Smooth muscle cell (in vitro differentiated cells): ENCODE measurements around the gene MRPS7. TPM values are rescaled to one million over a fixed set of nuclear protein-coding genes. Genes with fewer than 3 reads are reported as not detected.

Experiments used
- DNase-seq: peaks from one replicate; lab custom pipeline; 2025; ENCODE audit not compliant: unreplicated experiment; lab: John Stamatoyannopoulos, UW
- H2AFZ ChIP-seq: fragments of 200-600 bp; sonication (generic); 2 replicates; pipeline ENCODE4 v1.6.0; 2016; ENCODE audit warnings: antibody characterized with exemption, low read depth, mild to moderate bottlenecking
- H3F3A ChIP-seq: fragments of 200-600 bp; sonication (generic); 2 replicates; pipeline ENCODE4 v1.6.0; 2017; ENCODE audit warnings: antibody characterized with exemption, low read depth
- H3K27ac ChIP-seq: fragments of 200-600 bp; sonication (generic); 2 replicates; pipeline ENCODE4 v1.5.1; 2016; ENCODE audit warnings: low read depth, mild to moderate bottlenecking
- H3K27me3 ChIP-seq: fragments of 200-600 bp; sonication (generic); 2 replicates; pipeline ENCODE4 v1.6.1; 2016; ENCODE audit warnings: low read depth, mild to moderate bottlenecking
- H3K36me3 ChIP-seq: fragments of 200-600 bp; sonication (generic); 2 replicates; pipeline ENCODE4 v1.5.1; 2016; ENCODE audit warnings: low read depth
- H3K4me1 ChIP-seq: fragments of 200-600 bp; sonication (generic); 2 replicates; pipeline ENCODE4 v1.5.1; 2016; ENCODE audit warnings: low read depth
- H3K4me2 ChIP-seq: fragments of 200-600 bp; sonication (generic); 2 replicates; pipeline ENCODE4 v1.6.0; 2016; ENCODE audit warnings: mild to moderate bottlenecking
- H3K4me3 ChIP-seq: fragments of 200-600 bp; sonication (generic); 2 replicates; pipeline ENCODE4 v1.5.1; 2016; ENCODE audit warnings: mild to moderate bottlenecking
- H3K79me2 ChIP-seq: fragments of 200-600 bp; sonication (generic); 2 replicates; pipeline ENCODE4 v1.6.0; 2016; ENCODE audit warnings: low read depth, mild to moderate bottlenecking
- H3K9ac ChIP-seq: fragments of 200-600 bp; sonication (generic); 2 replicates; pipeline ENCODE4 v1.6.0; 2016; ENCODE audit warnings: low read depth
- H3K9me3 ChIP-seq: fragments of 200-600 bp; sonication (generic); replicated peaks from 2 replicates; pipeline ENCODE4 v1.5.1; 2016; ENCODE audit warnings: low read depth
- H4K20me1 ChIP-seq: fragments of 200-600 bp; sonication (generic); 2 replicates; pipeline ENCODE4 v1.6.0; 2016; ENCODE audit warnings: low read depth
- CTCF ChIP-seq: fragments of 200-600 bp; sonication (generic); IDR thresholded peaks from 2 replicates; pipeline ENCODE4 v1.5.1; 2017; ENCODE audit warnings: borderline replicate concordance, mild to moderate bottlenecking, antibody characterized with exemption; ENCODE audit not compliant: insufficient read depth, poor library complexity, severe bottlenecking
- WGBS: methylation state at CpG from one replicate; pipeline ENCODE4 v1.1.7; 2016; ENCODE audit warnings: low lambda C conversion rate; 5-methylcytosine and 5-hydroxymethylcytosine counted together
- polyA plus RNA-seq: library from polyadenylated mRNA; unstranded; fragments of >200 nt; fragmentation: Nextera tagmentation; extraction: Ambion mirVana; gene quantifications from 2 replicates; pipeline ENCODE4 v1.2.1, GENCODE V29; 2016
- total RNA-seq: library from RNA; depleted of rRNA; stranded (reverse); fragments of >200 nt; gene quantifications from 2 replicates; pipeline ENCODE4 v1.2.3, GENCODE V29; 2014

Gene MRPS7
- total and polyA plus RNA-seq, 2 experiments from 2014 or later: 35.1 to 97.2 TPM

GRCh38 chr17:75231071-75231470 is 30.6 kb upstream of the MRPS7 start:
- no peaks in the 10 kb centered on the region for H3K36me3 ChIP-seq

GRCh38 chr17:75231741-75232464 is 29.8 kb upstream of the MRPS7 start:
- 98% methylated on average over 18 of the region's 18 CpGs for WGBS
- no peak for DNase-seq
- no peak for TF ChIP-seq CTCF
- Histone ChIP-seq H4K20me1 (no peaks in the 10 kb centered on the region), H3K27me3 (no peaks in the 10 kb centered on the region), H3F3A (peaks cover 1% of the 10 kb centered on the region), H3K9ac (no peak overlapping the region), H2AFZ (no peak overlapping the region), H3K79me2 (no peaks in the 10 kb centered on the region), H3K4me1 (no peaks in the 10 kb centered on the region), H3K4me2 (no peak overlapping the region), H3K9me3 (no peaks in the 10 kb centered on the region), H3K27ac (no peak overlapping the region), H3K36me3 (no peaks in the 10 kb centered on the region), H3K4me3 (no peak overlapping the region)

More at GRCh38 chr17:75231071-75231470, 30.6 kb upstream of the MRPS7 start:
- H3F3A ChIP-seq: no peaks in the 10 kb centered on the region
- no peaks in the 10 kb centered on the region for H4K20me1 ChIP-seq
- 92% methylated on average over 8 of the region's 8 CpGs for WGBS
- no peak for DNase-seq
- TF ChIP-seq CTCF: no peak
- no peak overlapping the region for H3K4me2 ChIP-seq
- H3K9me3 ChIP-seq: no peaks in the 10 kb centered on the region
- H3K27me3 ChIP-seq: no peaks in the 10 kb centered on the region
- no peaks in the 10 kb centered on the region for H3K79me2 ChIP-seq
- no peaks in the 10 kb centered on the region for H3K4me1 ChIP-seq
- no peak overlapping the region for H3K9ac ChIP-seq
- no peak overlapping the region for H2AFZ ChIP-seq
- H3K27ac ChIP-seq: no peak overlapping the region
- H3K4me3 ChIP-seq: no peak overlapping the region

GRCh38 chr17:75232786-75233185 is 28.9 kb upstream of the MRPS7 start:
- Histone ChIP-seq H2AFZ (no peak overlapping the region), H3K27me3 (no peaks in the 10 kb centered on the region), H3K4me3 (no peak overlapping the region), H3K27ac (no peak overlapping the region), H3K9me3 (no peaks in the 10 kb centered on the region), H3F3A (peaks cover 8% of the 10 kb centered on the region), H3K36me3 (no peaks in the 10 kb centered on the region), H4K20me1 (no peaks in the 10 kb centered on the region), H3K4me1 (no peaks in the 10 kb centered on the region), H3K9ac (no peak overlapping the region), H3K4me2 (no peak overlapping the region), H3K79me2 (no peaks in the 10 kb centered on the region)
- TF ChIP-seq CTCF: no peak
- no peak for DNase-seq
- WGBS: 98% methylated on average over 12 of the region's 13 CpGs
